Suppressor macrophage treated with lipopolysaccharide for 1 hour (primary cell): Measurements from ENCODE around the gene C17orf50.

ENCODE experiments used
- DNase-seq, 3 donors: peaks; one replicate each; pipeline ENCODE4 v3.0.0-alpha.2; 2020 to 2022

Gene C17orf50

GRCh38 chr17:35760587-35760986, at the start of gene C17orf50:
Gene C17orf50 (plus strand): TSS chr17:35760887. CDS start chr17:35760942, 55 bp downstream.
- no peak for DNase-seq

GRCh38 chr17:35710950-35711349, 49.7 kb upstream of the C17orf50 start:
- DNase-seq, result no peak

GRCh38 chr17:35713069-35713728, 47.5 kb upstream of the C17orf50 start:
- DNase-seq, result no peak

GRCh38 chr17:35714988-35715387, 45.7 kb upstream of the C17orf50 start:
- no peak for DNase-seq

- DNase-seq, result no peak
These were observed 45.3 kb upstream of the C17orf50 start for GRCh38 chr17:35715416-35715815.

- DNase-seq, result no peak
These were observed 44.5 kb upstream of the C17orf50 start for GRCh38 chr17:35716173-35716572.

- DNase-seq, result no peak
These were observed 43.7 kb upstream of the C17orf50 start for GRCh38 chr17:35716897-35717465.

- no peak for DNase-seq
These were observed 43.2 kb upstream of the C17orf50 start for GRCh38 chr17:35717475-35717874.

- DNase-seq, result no peak
These were observed 37.0 kb upstream of the C17orf50 start for GRCh38 chr17:35723735-35724134.

- no peak for DNase-seq
These were observed 35.6 kb upstream of the C17orf50 start for GRCh38 chr17:35725058-35725457.

GRCh38 chr17:35725802-35726126, 34.9 kb upstream of the C17orf50 start:
- DNase-seq, result no peak

GRCh38 chr17:35726127-35726952, 34.3 kb upstream of the C17orf50 start:
- DNase-seq, result no peak

GRCh38 chr17:35726953-35727460, 33.7 kb upstream of the C17orf50 start:
- DNase-seq, result no peak

GRCh38 chr17:35727635-35728034, 33.1 kb upstream of the C17orf50 start:
- no peak for DNase-seq

GRCh38 chr17:35728551-35728950, 32.1 kb upstream of the C17orf50 start:
- DNase-seq, result no peak

- no peak for DNase-seq
These were observed 31.3 kb upstream of the C17orf50 start for GRCh38 chr17:35729405-35729833.

- no peak for DNase-seq
These were observed 30.2 kb upstream of the C17orf50 start for GRCh38 chr17:35730400-35731005.

GRCh38 chr17:35731239-35731916, 29.3 kb upstream of the C17orf50 start, which contains the start of gene RASL10B:
Gene RASL10B (plus strand): TSS chr17:35731639. CDS start chr17:35735185, 3,546 bp downstream.
- DNase-seq, result peak in 2 of 3 donors; percentile 28 to 61

GRCh38 chr17:35731917-35732805, 28.5 kb upstream of the C17orf50 start:
- no peak for DNase-seq

- no peak for DNase-seq
These were observed 27.9 kb upstream of the C17orf50 start for GRCh38 chr17:35732806-35733136.

GRCh38 chr17:35733366-35733765, 27.3 kb upstream of the C17orf50 start:
- no peak for DNase-seq

- no peak for DNase-seq
These were observed 26.3 kb upstream of the C17orf50 start for GRCh38 chr17:35734396-35734795.
